ENCODE data around the gene SLC6A3. TPM values are rescaled to one million over a fixed set of nuclear protein-coding genes. Genes with fewer than 3 reads are reported as not detected.

The SLC6A3 gene
- total RNA-seq, 2 donors from 2014 or later: not detected

GRCh38 chr5:1394881-1395860 lies 50.1 kb downstream of the SLC6A3 start:
- DNase-seq: no peak

GRCh38 chr5:1393571-1394501 lies 51.4 kb downstream of the SLC6A3 start:
- DNase-seq: no peak
- TF ChIP-seq, protein P1, sequence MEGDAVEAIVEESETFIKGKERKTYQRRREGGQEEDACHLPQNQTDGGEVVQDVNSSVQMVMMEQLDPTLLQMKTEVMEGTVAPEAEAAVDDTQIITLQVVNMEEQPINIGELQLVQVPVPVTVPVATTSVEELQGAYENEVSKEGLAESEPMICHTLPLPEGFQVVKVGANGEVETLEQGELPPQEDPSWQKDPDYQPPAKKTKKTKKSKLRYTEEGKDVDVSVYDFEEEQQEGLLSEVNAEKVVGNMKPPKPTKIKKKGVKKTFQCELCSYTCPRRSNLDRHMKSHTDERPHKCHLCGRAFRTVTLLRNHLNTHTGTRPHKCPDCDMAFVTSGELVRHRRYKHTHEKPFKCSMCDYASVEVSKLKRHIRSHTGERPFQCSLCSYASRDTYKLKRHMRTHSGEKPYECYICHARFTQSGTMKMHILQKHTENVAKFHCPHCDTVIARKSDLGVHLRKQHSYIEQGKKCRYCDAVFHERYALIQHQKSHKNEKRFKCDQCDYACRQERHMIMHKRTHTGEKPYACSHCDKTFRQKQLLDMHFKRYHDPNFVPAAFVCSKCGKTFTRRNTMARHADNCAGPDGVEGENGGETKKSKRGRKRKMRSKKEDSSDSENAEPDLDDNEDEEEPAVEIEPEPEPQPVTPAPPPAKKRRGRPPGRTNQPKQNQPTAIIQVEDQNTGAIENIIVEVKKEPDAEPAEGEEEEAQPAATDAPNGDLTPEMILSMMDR (IDR thresholded peaks at IDR 0.05): no peak
- H3K36me3 ChIP-seq: no peaks in the 10 kb centered on the region
- H3K9ac ChIP-seq (ENCODE audit: low read depth in 2 of 2, low read length in 2 of 2): no peak overlapping the region
- no peaks in the 10 kb centered on the region for H3K4me1 ChIP-seq
- H3K27me3 ChIP-seq: no peaks in the 10 kb centered on the region
- no peak overlapping the region for H3K27ac ChIP-seq
- no peak overlapping the region for H3K4me3 ChIP-seq
- intact Hi-C loops (cut with DNase I): no loop called here
- H3K9me3 ChIP-seq: no peaks in the 10 kb centered on the region

More at GRCh38 chr5:1394881-1395860, 50.1 kb downstream of the SLC6A3 start:
- H3K4me1 ChIP-seq: no peaks in the 10 kb centered on the region
- H3K9ac ChIP-seq (ENCODE audit: low read depth in 2 of 2, low read length in 2 of 2): no peak overlapping the region
- no peaks in the 10 kb centered on the region for H3K9me3 ChIP-seq
- intact Hi-C loops (cut with DNase I): no loop called here
- no peaks in the 10 kb centered on the region for H3K27me3 ChIP-seq
- no peak overlapping the region for H3K4me3 ChIP-seq
- H3K36me3 ChIP-seq: no peaks in the 10 kb centered on the region
- TF ChIP-seq, protein P1 (IDR thresholded peaks at IDR 0.05): no peak
- no peak overlapping the region for H3K27ac ChIP-seq

DNA sequence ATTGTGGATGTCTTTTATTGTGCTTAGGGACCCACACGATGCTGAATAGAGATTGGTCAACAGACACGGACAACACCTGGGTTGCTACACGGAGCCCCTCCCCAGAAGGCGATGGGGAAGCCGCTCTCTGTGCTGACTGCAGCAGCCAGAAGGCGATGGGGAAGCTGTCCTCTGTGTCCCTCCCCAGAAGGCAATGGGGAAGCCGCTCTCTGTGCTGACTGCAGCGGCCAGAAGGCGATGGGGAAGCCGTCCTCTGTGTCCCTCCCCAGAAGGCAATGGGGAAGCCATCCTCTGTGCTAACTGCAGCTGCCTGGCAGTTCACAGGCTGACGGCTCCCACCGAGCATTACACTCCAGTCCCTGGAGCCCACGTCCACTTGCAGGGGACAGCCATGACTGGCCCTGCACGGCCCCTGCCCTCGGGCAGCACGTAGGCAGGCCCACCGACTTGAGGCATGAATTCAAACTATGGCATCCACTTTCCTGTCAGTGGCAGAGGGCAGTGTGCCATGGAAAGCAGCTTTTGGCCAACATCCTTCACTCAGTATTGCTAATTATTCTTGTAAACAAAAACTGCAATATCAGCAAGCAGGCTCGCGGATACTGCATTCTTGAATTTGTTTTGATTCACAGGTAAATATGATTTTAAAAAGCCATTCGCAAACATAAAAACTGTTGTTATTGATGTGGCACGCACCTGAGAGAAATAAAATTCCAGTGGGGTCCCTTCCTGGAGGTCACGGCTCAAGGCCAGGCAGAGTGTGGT lies 52.3 kb downstream of the SLC6A3 start:
- Histone ChIP-seq H3K27me3 (no peaks in the 10 kb centered on the region), H3K9ac (ENCODE audit: low read depth in 2 of 2, low read length in 2 of 2) (no peak overlapping the region), H3K4me1 (no peaks in the 10 kb centered on the region), H3K4me3 (no peak overlapping the region), H3K36me3 (no peaks in the 10 kb centered on the region), H3K27ac (no peak overlapping the region), H3K9me3 (no peaks in the 10 kb centered on the region)
- TF ChIP-seq, protein P1 (IDR thresholded peaks at IDR 0.05): no peak
- DNase-seq: no peak
- intact Hi-C loops (cut with DNase I): no loop called here

DNA sequence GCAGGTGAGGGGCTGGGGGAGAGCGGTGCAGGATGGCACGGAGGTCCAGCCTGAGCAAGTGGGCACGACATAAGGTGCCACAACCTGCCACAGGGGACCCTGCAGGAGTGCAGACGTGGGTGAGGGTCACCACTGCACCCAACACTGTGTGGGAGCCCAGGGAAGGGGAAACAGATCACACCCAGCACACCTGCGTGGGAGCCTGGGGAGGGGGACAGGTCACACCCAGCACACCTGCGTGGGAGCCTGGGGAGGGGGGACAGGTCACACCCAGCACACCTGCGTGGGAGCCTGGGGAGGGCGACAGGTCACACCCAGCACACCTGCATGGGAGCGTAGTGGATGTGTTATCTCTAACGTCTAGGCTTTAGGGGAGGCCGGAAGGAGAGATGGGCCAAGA lies 53.0 kb downstream of the SLC6A3 start:
- no peak overlapping the region for H3K4me3 ChIP-seq
- no peaks in the 10 kb centered on the region for H3K27me3 ChIP-seq
- DNase-seq: no peak
- TF ChIP-seq, protein P1 (IDR thresholded peaks at IDR 0.05): no peak
- no peaks in the 10 kb centered on the region for H3K9me3 ChIP-seq
- H3K27ac ChIP-seq: no peak overlapping the region
- intact Hi-C loops (cut with DNase I): no loop called here
- H3K9ac ChIP-seq (ENCODE audit: low read depth in 2 of 2, low read length in 2 of 2): no peak overlapping the region
- H3K4me1 ChIP-seq: no peaks in the 10 kb centered on the region
- H3K36me3 ChIP-seq: no peaks in the 10 kb centered on the region

- intact Hi-C loops (cut with DNase I): no loop called here
- H3K9me3 ChIP-seq: no peaks in the 10 kb centered on the region
- DNase-seq: no peak
- no peak overlapping the region for H3K4me3 ChIP-seq
- H3K4me1 ChIP-seq: peaks cover under 1% of the 10 kb centered on the region
- no peaks in the 10 kb centered on the region for H3K27me3 ChIP-seq
- H3K27ac ChIP-seq: no peak overlapping the region
- no peak overlapping the region for H3K9ac ChIP-seq (ENCODE audit: low read depth in 2 of 2, low read length in 2 of 2)
- TF ChIP-seq, protein P1 (IDR thresholded peaks at IDR 0.05): no peak
- no peaks in the 10 kb centered on the region for H3K36me3 ChIP-seq
Observed at GRCh38 chr5:1391691-1392090, 53.5 kb downstream of the SLC6A3 start.
